ENCODE results near the gene NUDT1.

NUDT1 gene

DNA sequence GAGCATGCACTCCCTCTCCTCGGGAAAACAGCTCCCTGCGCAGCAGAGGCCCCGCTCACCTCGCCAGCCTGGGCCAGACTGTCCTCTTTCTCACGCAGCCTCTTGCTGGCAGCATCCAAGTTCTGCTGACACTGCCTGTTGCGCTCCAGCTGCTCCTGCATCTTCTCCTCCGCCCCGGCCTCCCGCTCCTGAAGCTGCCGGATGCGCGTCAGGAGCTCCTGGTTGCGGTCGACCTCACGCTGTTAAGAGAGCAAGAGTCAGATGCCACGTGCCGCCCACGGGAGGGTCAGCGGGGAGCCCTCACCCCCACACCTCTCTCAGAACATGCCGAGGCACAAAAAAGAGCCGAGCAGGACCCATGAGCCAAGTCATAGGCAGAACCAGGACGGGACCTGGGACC, 19.5 kb upstream of the NUDT1 start:
- Histone ChIP-seq H3K27ac (ENCODE audit: insufficient read depth, low read length, poor library complexity, severe bottlenecking) (no peak overlapping the region), H3K36me3 (ENCODE audit: control insufficient read depth, insufficient read depth, low read length) (peaks cover 27% of the 10 kb centered on the region), H3K27me3 (replicated peaks; ENCODE audit: control insufficient read depth, insufficient read depth, low read length, poor library complexity, severe bottlenecking) (no peaks in the 10 kb centered on the region), H3K4me3 (ENCODE audit: insufficient read depth, low read depth, low read length, poor library complexity, severe bottlenecking) (no peak overlapping the region), H3K4me1 (ENCODE audit: control insufficient read depth, insufficient read depth, low read length, poor library complexity, severe bottlenecking) (no peaks in the 10 kb centered on the region), H3K9me3 (ENCODE audit: control insufficient read depth, low read length) (no peaks in the 10 kb centered on the region)
- DNase-seq: no peak

DNA sequence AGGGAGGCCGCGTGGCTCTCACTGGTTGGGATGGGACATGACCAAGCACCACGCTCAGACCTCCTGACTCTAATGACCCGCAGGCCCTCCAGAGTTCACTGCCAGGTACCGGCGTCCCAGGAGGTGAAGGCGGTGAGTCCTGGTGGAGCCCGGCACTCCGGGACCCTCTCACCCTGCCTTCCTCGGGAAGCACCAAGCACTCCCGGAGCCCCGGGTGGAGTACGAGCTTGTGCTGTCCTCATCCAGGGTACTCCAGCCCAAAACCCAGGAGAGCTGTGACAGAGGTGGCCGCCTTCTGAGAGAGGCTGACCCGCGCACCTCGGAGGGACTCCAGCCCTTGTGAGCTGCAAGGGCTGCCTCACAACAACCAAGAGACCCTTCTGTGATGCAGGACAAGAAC, 18.7 kb upstream of the NUDT1 start:
- H3K36me3 ChIP-seq (ENCODE audit: control insufficient read depth, insufficient read depth, low read length): peaks cover 21% of the 10 kb centered on the region
- H3K27me3 ChIP-seq (replicated peaks; ENCODE audit: control insufficient read depth, insufficient read depth, low read length, poor library complexity, severe bottlenecking): no peaks in the 10 kb centered on the region
- no peaks in the 10 kb centered on the region for H3K9me3 ChIP-seq (ENCODE audit: control insufficient read depth, low read length)
- no peaks in the 10 kb centered on the region for H3K4me1 ChIP-seq (ENCODE audit: control insufficient read depth, insufficient read depth, low read length, poor library complexity, severe bottlenecking)
- DNase-seq: no peak
- H3K4me3 ChIP-seq (ENCODE audit: insufficient read depth, low read depth, low read length, poor library complexity, severe bottlenecking): no peak overlapping the region
- H3K27ac ChIP-seq (ENCODE audit: insufficient read depth, low read length, poor library complexity, severe bottlenecking): no peak overlapping the region

DNA sequence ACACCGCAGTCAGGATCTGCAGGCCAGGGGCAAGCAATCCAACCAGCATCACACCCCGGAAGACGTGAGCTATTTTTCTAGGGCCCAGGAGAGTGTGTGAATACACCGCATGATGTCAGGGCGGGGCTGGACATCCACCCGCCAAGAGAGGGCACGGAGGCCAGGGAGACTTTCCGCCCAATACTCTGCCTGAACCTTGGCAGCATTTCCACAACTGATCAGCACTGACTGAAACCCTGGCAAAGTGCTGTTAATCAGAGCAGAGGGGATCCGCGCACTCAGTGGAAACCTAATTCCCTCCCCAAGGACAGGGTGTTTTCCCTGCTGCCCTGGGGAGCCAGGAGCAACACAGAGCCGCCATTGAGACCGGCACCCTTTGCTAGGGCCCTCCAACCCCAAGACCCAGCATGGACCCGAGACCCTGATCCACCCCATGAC, 17.5 kb upstream of the NUDT1 start:
- H3K36me3 ChIP-seq (ENCODE audit: control insufficient read depth, insufficient read depth, low read length): peaks cover 17% of the 10 kb centered on the region
- no peak overlapping the region for H3K4me3 ChIP-seq (ENCODE audit: insufficient read depth, low read depth, low read length, poor library complexity, severe bottlenecking)
- no peaks in the 10 kb centered on the region for H3K4me1 ChIP-seq (ENCODE audit: control insufficient read depth, insufficient read depth, low read length, poor library complexity, severe bottlenecking)
- no peak overlapping the region for H3K27ac ChIP-seq (ENCODE audit: insufficient read depth, low read length, poor library complexity, severe bottlenecking)
- DNase-seq: no peak
- H3K9me3 ChIP-seq (ENCODE audit: control insufficient read depth, low read length): no peaks in the 10 kb centered on the region
- H3K27me3 ChIP-seq (replicated peaks; ENCODE audit: control insufficient read depth, insufficient read depth, low read length, poor library complexity, severe bottlenecking): no peaks in the 10 kb centered on the region

DNA sequence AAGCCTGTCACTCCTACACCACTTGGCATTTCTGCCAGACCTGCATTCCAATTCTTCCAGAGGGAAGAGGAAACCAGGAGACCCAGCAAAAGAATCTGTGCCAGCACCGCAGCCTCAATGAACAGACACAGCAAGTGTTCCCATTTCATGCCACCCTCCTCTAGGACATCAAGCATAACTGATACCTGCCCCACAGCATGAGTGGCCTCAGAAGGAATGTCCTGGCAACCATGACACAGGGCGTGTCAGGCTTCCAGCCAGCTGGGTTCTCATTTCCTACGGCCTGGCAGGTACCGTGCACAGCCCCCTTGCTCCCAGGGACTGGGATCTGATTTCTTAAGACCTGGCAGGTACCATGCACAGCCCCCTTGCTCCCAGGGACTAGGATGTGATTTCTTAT, 17.1 kb upstream of the NUDT1 start:
- H3K9me3 ChIP-seq (ENCODE audit: control insufficient read depth, low read length): no peaks in the 10 kb centered on the region
- no peaks in the 10 kb centered on the region for H3K4me1 ChIP-seq (ENCODE audit: control insufficient read depth, insufficient read depth, low read length, poor library complexity, severe bottlenecking)
- H3K27me3 ChIP-seq (replicated peaks; ENCODE audit: control insufficient read depth, insufficient read depth, low read length, poor library complexity, severe bottlenecking): no peaks in the 10 kb centered on the region
- DNase-seq: no peak
- H3K4me3 ChIP-seq (ENCODE audit: insufficient read depth, low read depth, low read length, poor library complexity, severe bottlenecking): no peak overlapping the region
- no peak overlapping the region for H3K27ac ChIP-seq (ENCODE audit: insufficient read depth, low read length, poor library complexity, severe bottlenecking)
- H3K36me3 ChIP-seq (ENCODE audit: control insufficient read depth, insufficient read depth, low read length): peaks cover 17% of the 10 kb centered on the region

DNA sequence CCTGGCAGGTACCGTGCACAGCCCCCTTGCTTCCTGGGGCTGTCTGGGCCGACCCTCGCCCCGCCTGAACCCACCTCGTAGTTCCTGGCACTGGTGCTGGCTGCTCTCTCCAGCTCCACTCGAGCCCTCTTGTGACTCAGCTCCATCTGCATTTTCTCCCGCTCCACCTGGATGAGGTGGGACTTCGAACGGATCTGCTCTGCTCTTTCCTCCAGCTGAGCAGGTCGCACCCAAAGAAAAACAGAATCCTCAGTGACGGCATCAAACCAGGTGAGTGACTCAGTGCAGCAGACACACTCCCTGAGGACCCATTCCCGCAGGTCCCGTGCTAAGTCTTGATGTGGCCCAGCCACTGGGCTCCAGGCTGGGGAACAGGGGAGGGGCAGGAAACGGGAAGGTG, 16.7 kb upstream of the NUDT1 start:
- Histone ChIP-seq H3K4me1 (ENCODE audit: control insufficient read depth, insufficient read depth, low read length, poor library complexity, severe bottlenecking) (no peaks in the 10 kb centered on the region), H3K9me3 (ENCODE audit: control insufficient read depth, low read length) (no peaks in the 10 kb centered on the region), H3K27me3 (replicated peaks; ENCODE audit: control insufficient read depth, insufficient read depth, low read length, poor library complexity, severe bottlenecking) (no peaks in the 10 kb centered on the region), H3K27ac (ENCODE audit: insufficient read depth, low read length, poor library complexity, severe bottlenecking) (no peak overlapping the region), H3K4me3 (ENCODE audit: insufficient read depth, low read depth, low read length, poor library complexity, severe bottlenecking) (no peak overlapping the region), H3K36me3 (ENCODE audit: control insufficient read depth, insufficient read depth, low read length) (peaks cover 17% of the 10 kb centered on the region)
- DNase-seq: no peak

DNA sequence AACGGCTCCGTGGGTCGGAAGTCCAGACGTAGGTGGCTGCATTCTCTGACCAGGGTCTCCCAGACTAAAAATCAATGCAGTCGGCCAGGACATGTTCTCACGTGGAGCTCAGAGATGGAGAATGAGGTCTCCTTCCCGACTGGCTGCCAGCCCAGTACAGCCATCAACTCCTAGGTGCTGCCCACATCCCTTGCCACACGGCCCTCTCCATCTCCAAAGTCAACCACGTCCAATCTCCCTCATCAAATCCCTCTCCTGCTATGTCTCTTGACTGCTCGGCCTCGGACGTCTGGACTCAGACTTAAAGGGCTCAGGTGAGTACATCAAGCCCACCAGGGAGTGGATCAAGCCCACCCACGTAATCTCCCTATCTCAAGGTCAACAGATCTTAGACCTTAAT, 16.2 kb upstream of the NUDT1 start:
- H3K4me3 ChIP-seq (ENCODE audit: insufficient read depth, low read depth, low read length, poor library complexity, severe bottlenecking): no peak overlapping the region
- DNase-seq: no peak
- no peak overlapping the region for H3K27ac ChIP-seq (ENCODE audit: insufficient read depth, low read length, poor library complexity, severe bottlenecking)
- H3K27me3 ChIP-seq (replicated peaks; ENCODE audit: control insufficient read depth, insufficient read depth, low read length, poor library complexity, severe bottlenecking): no peaks in the 10 kb centered on the region
- H3K36me3 ChIP-seq (ENCODE audit: control insufficient read depth, insufficient read depth, low read length): peaks cover 17% of the 10 kb centered on the region
- H3K4me1 ChIP-seq (ENCODE audit: control insufficient read depth, insufficient read depth, low read length, poor library complexity, severe bottlenecking): no peaks in the 10 kb centered on the region
- no peaks in the 10 kb centered on the region for H3K9me3 ChIP-seq (ENCODE audit: control insufficient read depth, low read length)

DNA sequence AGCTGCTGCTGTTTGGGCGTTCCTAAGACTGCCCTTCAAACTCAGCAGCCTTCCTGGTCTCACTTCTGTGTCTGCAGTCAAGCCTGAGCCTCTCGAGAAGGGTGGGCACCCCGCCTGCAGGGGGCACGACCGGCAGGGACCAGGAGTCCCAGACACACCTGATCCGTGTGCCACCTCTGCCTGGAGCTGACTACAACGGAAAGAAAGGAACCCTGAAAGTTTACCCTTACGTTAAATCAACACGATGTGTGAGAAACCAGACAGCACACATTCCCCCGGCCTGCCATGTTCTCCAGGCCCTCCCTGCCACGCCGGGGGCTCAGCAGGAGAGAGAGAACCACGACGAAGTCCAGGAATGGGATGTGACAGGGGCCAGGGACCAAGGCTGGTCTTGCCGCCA, 14.3 kb upstream of the NUDT1 start:
- H3K27me3 ChIP-seq (replicated peaks; ENCODE audit: control insufficient read depth, insufficient read depth, low read length, poor library complexity, severe bottlenecking): no peaks in the 10 kb centered on the region
- H3K36me3 ChIP-seq (ENCODE audit: control insufficient read depth, insufficient read depth, low read length): peaks cover 13% of the 10 kb centered on the region
- peaks cover 6% of the 10 kb centered on the region for H3K4me1 ChIP-seq (ENCODE audit: control insufficient read depth, insufficient read depth, low read length, poor library complexity, severe bottlenecking)

DNA sequence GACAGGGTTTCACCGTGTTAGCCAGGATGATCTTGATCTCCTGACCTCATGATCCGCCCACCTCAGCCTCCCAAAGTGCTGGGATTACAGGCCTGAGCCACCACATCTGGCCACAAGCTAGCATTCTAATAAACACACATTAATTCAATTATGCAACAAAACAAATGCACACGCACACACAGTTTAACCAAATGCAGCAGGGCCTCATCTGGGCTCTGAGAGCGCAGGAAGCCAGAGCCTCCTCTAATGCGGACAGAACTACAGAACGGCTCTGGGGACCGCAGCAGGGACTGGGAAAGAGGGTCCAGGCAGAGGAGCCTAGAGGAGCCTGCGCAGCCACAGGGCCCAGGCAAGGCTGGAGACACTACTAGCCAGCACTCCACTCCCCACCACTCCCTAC, 13.1 kb upstream of the NUDT1 start:
- H3K4me3 ChIP-seq (ENCODE audit: insufficient read depth, low read depth, low read length, poor library complexity, severe bottlenecking): no peak overlapping the region
- H3K27ac ChIP-seq (ENCODE audit: insufficient read depth, low read length, poor library complexity, severe bottlenecking): no peak overlapping the region
- H3K4me1 ChIP-seq (ENCODE audit: control insufficient read depth, insufficient read depth, low read length, poor library complexity, severe bottlenecking): peaks cover 6% of the 10 kb centered on the region
- no peak for DNase-seq
- H3K9me3 ChIP-seq (ENCODE audit: control insufficient read depth, low read length): no peaks in the 10 kb centered on the region
- no peaks in the 10 kb centered on the region for H3K27me3 ChIP-seq (replicated peaks; ENCODE audit: control insufficient read depth, insufficient read depth, low read length, poor library complexity, severe bottlenecking)
- peaks cover 6% of the 10 kb centered on the region for H3K36me3 ChIP-seq (ENCODE audit: control insufficient read depth, insufficient read depth, low read length)

More for the DNA sequence above, 14.3 kb upstream of the NUDT1 start:
- no peaks in the 10 kb centered on the region for H3K9me3 ChIP-seq (ENCODE audit: control insufficient read depth, low read length)
- H3K27ac ChIP-seq (ENCODE audit: insufficient read depth, low read length, poor library complexity, severe bottlenecking): no peak overlapping the region
- no peak for DNase-seq
- no peak overlapping the region for H3K4me3 ChIP-seq (ENCODE audit: insufficient read depth, low read depth, low read length, poor library complexity, severe bottlenecking)

DNA sequence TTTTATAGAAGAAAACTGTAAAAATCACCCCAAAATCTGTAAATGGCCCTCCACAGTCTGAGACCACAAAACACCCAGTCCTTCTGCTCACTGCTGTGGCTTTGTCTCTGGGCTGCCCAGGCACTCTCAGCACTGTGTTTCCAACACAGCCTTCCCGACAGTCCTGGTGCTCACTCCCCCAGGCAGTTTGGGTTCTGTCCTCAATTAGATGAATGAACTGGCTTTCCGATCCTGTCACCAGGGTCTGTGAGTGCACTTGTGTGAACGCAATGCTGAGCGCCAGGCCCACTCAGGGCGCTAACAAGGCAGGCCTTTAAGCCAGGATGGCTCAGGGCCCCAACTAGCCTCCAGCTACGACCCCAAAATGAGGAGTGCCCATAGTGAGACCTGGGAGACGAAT, 12.6 kb upstream of the NUDT1 start:
- no peak for DNase-seq
- peaks cover 6% of the 10 kb centered on the region for H3K36me3 ChIP-seq (ENCODE audit: control insufficient read depth, insufficient read depth, low read length)
- H3K4me1 ChIP-seq (ENCODE audit: control insufficient read depth, insufficient read depth, low read length, poor library complexity, severe bottlenecking): peaks cover 6% of the 10 kb centered on the region
- no peaks in the 10 kb centered on the region for H3K9me3 ChIP-seq (ENCODE audit: control insufficient read depth, low read length)
- H3K4me3 ChIP-seq (ENCODE audit: insufficient read depth, low read depth, low read length, poor library complexity, severe bottlenecking): no peak overlapping the region
- H3K27ac ChIP-seq (ENCODE audit: insufficient read depth, low read length, poor library complexity, severe bottlenecking): no peak overlapping the region
- no peaks in the 10 kb centered on the region for H3K27me3 ChIP-seq (replicated peaks; ENCODE audit: control insufficient read depth, insufficient read depth, low read length, poor library complexity, severe bottlenecking)

DNA sequence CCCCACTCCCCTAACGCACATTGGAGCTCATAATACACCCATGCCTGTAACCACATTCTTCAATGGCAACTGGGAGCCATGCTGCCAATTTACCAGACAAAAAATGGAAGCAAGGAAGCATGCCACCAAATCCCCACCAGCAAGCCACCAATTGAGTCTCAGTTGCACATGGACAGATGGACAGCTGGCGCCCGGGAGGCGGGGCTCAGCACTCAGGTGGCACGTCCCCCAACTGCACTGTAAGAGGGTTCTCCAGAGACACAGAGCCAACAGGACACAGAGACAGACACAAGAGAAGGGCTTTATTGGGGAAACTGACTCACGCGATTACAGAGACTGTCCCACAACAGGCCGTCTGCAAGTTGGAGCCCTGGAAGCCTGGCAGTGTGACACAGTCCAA, 11.8 kb upstream of the NUDT1 start:
- Histone ChIP-seq H3K36me3 (ENCODE audit: control insufficient read depth, insufficient read depth, low read length) (peaks cover 12% of the 10 kb centered on the region), H3K4me3 (ENCODE audit: insufficient read depth, low read depth, low read length, poor library complexity, severe bottlenecking) (no peak overlapping the region), H3K4me1 (ENCODE audit: control insufficient read depth, insufficient read depth, low read length, poor library complexity, severe bottlenecking) (peaks cover 6% of the 10 kb centered on the region), H3K27me3 (replicated peaks; ENCODE audit: control insufficient read depth, insufficient read depth, low read length, poor library complexity, severe bottlenecking) (no peaks in the 10 kb centered on the region), H3K9me3 (ENCODE audit: control insufficient read depth, low read length) (no peaks in the 10 kb centered on the region), H3K27ac (ENCODE audit: insufficient read depth, low read length, poor library complexity, severe bottlenecking) (no peak overlapping the region)
- DNase-seq: no peak

DNA sequence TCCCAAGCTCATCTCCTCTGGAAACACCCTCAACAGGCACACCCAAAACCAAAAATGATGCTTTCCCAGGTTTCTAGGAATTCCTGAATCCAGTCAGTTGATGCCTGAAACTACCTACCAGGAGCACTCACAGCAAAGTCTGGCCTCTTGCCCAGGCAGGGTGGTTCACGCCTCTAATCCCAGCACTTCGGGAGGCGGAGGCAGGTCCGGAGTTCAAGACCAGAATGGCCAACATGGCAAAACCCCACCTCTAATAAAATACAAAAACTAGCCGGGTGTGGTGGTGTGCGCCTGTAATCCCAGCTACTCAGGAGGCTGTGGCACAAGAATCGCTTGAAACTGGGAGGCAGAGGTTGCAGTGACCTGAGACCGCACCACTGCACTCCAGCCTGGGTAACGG, 11.1 kb upstream of the NUDT1 start:
- peaks cover 6% of the 10 kb centered on the region for H3K4me1 ChIP-seq (ENCODE audit: control insufficient read depth, insufficient read depth, low read length, poor library complexity, severe bottlenecking)
- no peak overlapping the region for H3K27ac ChIP-seq (ENCODE audit: insufficient read depth, low read length, poor library complexity, severe bottlenecking)
- no peaks in the 10 kb centered on the region for H3K9me3 ChIP-seq (ENCODE audit: control insufficient read depth, low read length)
- H3K36me3 ChIP-seq (ENCODE audit: control insufficient read depth, insufficient read depth, low read length): peaks cover 13% of the 10 kb centered on the region
- H3K27me3 ChIP-seq (replicated peaks; ENCODE audit: control insufficient read depth, insufficient read depth, low read length, poor library complexity, severe bottlenecking): no peaks in the 10 kb centered on the region
- no peak for DNase-seq
- no peak overlapping the region for H3K4me3 ChIP-seq (ENCODE audit: insufficient read depth, low read depth, low read length, poor library complexity, severe bottlenecking)
